GM18951 (cell line): ENCODE measurements around the gene OPA3.

Experiments
- POLR2A ChIP-seq: IDR thresholded peaks from 4 replicates; pipeline ENCODE4 v1.6.1; 2011; ENCODE audit warnings: mild to moderate bottlenecking; ENCODE audit not compliant: insufficient read length, insufficient read depth; ENCODE audit errors: extremely low read depth
- in situ Hi-C: fragments of 300-500 bp; cut with MboI; formaldehyde crosslinking; loops from one replicate; pipeline ENCODE4 v1.12.0; 2022; ENCODE audit warnings: low sequenced_read_pairs, mixed read lengths, inconsistent platforms; ENCODE audit not compliant: unreplicated experiment

OPA3 gene

DNA sequence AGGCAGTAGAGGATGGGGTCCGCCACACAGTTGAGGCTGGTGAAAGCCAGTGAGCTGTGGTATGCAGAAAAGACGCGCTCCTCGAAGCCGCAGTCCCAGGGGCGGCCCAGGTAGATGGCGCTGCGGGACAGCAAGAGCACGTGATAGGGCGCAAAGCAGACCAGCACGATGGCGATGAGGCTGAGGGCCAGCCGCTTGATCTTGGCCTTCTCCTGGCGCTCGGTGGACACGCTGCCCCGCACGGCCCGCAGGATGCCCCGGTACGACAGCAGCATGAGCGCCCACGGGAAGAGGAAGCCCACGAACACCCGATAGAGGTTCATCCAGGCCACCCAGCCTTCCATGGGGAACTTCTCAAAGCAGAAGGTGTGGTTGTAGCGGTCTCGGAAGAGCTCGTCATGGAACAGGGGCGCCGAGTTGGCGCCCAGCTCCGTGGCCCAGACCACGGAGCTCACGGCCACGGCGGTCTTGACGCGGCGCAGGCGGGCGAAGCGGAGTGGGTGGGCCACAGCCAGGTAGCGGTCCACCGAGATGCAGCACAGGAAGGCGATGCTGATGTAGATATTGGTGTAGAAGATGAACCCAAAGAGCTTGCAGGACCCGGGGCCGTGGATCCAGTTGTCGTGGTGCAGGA is 6.5 kb upstream of the OPA3 start:
- in situ Hi-C loops = no loop called here
- TF ChIP-seq POLR2A = no peak

DNA sequence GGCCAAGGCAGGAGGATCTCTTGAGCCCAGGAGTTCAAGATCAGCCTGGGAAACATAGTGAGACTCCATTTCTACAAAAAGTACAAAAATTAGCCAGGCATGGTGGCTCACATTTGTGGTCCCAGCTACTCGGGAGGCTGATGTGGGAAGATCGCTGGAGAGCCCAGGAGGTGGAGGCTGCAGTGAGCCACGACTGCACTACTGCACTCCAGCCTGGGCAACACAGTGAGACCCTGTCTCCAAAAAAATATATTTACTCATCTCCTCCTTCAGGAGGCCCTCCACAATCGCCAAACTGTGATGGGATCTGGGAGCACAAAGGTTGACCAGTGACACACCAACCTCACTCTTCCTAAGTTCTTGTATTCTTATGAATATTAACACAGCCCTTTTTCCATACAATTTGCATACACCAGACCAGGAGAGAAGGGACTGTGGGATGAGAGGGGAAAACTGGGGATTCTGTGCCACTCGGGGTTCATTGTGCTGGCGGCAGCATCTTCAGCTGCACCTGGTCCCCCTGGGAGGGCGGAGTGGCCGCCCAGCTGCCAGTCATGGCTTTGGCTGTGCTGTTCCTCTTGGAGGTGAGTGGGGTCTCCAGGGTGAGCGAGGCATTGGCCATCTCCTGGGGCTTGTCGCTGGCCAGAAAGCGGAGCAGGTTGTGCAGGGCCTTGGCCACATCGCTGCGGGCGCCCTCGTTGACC is 5.8 kb upstream of the OPA3 start:
- in situ Hi-C loops = no loop called here

GRCh38 chr19:45589768-45590167 is 5.2 kb upstream of the OPA3 start:
- in situ Hi-C loops = no loop called here
- no peak for TF ChIP-seq POLR2A

More for the DNA sequence above, 5.8 kb upstream of the OPA3 start:
- TF ChIP-seq POLR2A = no peak

GRCh38 chr19:45587873-45588272 is 3.3 kb upstream of the OPA3 start:
- in situ Hi-C loops = no loop called here
- no peak for TF ChIP-seq POLR2A

GRCh38 chr19:45585158-45585577 is 566 bp upstream of the OPA3 start:
- in situ Hi-C loops = no loop called here
- TF ChIP-seq POLR2A = no peak

- no peak for TF ChIP-seq POLR2A
- in situ Hi-C loops = no loop called here
Observed at GRCh38 chr19:45581576-45581975, 3.0 kb downstream of the OPA3 start.

GRCh38 chr19:45578861-45579260 is 5.7 kb downstream of the OPA3 start:
- no peak for TF ChIP-seq POLR2A

GRCh38 chr19:45577111-45577905 is 7.3 kb downstream of the OPA3 start:
- TF ChIP-seq POLR2A = no peak
- in situ Hi-C loops = no loop called here

More at GRCh38 chr19:45578861-45579260, 5.7 kb downstream of the OPA3 start:
- in situ Hi-C loops = no loop called here

DNA sequence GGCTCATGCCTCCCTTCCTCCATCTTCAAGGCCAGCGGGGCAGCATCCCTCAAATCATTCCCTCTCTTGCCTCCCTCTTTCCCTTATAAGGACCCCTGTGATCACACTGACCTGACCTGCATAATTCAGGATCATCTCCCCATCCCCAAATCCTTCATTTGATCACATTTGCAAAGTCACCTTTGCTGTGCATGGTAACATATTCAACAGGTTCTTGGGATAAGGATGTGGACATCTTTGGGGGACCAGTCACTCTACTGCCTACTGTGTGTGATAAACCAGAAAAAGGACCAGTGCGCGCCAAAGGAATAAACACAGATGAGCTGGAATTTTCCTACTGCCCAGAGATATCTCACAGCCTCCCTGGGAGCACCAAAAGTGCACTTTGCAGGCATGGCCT is 7.9 kb downstream of the OPA3 start:
- in situ Hi-C loops = no loop called here
- no peak for TF ChIP-seq POLR2A

GRCh38 chr19:45575216-45575615 is 9.4 kb downstream of the OPA3 start:
- in situ Hi-C loops = no loop called here
- no peak for TF ChIP-seq POLR2A

- TF ChIP-seq POLR2A = no peak
- in situ Hi-C loops = no loop called here
Observed at GRCh38 chr19:45574526-45574925, 10.1 kb downstream of the OPA3 start.

DNA sequence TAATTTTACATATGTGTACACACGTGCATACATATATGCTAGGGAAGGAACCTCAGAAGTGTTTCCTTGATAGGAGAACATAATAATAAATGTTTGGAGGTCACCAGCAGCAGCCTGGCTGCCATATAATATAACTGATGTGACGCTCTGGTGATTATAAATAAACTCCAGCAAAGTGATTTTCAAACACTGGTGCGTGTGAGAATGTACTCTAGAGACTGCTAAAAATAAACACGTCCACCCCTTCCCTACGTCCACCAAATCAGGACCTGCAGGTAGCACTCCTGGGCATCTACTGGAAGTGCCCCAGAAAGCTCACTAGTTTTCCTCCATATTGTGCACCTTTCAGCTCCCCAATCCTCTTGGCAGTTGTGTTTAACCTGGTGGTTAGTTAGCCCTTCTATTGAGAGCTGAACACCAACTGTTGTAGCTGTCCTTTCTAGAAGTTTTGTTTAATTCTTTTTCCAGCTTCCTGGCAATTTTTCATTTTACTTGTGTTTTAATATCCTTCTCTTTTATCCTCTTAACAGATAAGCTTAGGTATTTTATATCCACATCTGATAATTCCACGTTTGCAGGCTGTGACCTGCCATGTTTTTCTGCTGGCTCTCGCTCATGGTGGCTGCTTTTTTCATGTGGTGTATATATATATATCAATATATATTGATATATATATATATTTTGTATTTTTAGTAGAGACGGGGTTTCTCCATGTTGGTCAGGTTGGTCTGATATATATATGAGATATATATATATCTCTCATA is 13.0 kb downstream of the OPA3 start:
- in situ Hi-C loops = no loop called here
- TF ChIP-seq POLR2A = no peak
